HG03064 (cell line): Measurements from ENCODE around the gene PSMC1.

Experiments used
- ATAC-seq: cut with Tn5 transposase; IDR thresholded peaks from one replicate; pipeline ENCODE4 v1.9.1; 2021; ENCODE audit warnings: low read depth; ENCODE audit not compliant: unreplicated experiment

The PSMC1 gene

GRCh38 chr14:90301122-90301521 lies 44.8 kb downstream of the PSMC1 start:
- no peak for ATAC-seq

GRCh38 chr14:90301668-90302090 lies 45.3 kb downstream of the PSMC1 start:
- no peak for ATAC-seq

- ATAC-seq: no peak
These were observed 46.4 kb downstream of the PSMC1 start for GRCh38 chr14:90302529-90303303.

GRCh38 chr14:90303473-90303872 lies 47.1 kb downstream of the PSMC1 start:
- ATAC-seq: no peak

- ATAC-seq: no peak
These were observed 48.1 kb downstream of the PSMC1 start for GRCh38 chr14:90304502-90304901.

- ATAC-seq: no peak
These were observed 48.8 kb downstream of the PSMC1 start for GRCh38 chr14:90305176-90305601.

- no peak for ATAC-seq
These were observed 52.2 kb downstream of the PSMC1 start for GRCh38 chr14:90308561-90308960.

- ATAC-seq: no peak
These were observed 60.9 kb downstream of the PSMC1 start for GRCh38 chr14:90317286-90317685.

- no peak for ATAC-seq
These were observed 61.7 kb downstream of the PSMC1 start for GRCh38 chr14:90318016-90318415.

GRCh38 chr14:90319173-90319572 lies 62.8 kb downstream of the PSMC1 start:
- ATAC-seq: no peak

- ATAC-seq: no peak
These were observed 63.5 kb downstream of the PSMC1 start for GRCh38 chr14:90319634-90320541.

GRCh38 chr14:90321891-90322290 lies 65.5 kb downstream of the PSMC1 start:
- ATAC-seq: no peak
